CD14-positive monocyte (primary cell): ENCODE data around the gene RARRES2. TPM values are rescaled to one million over a fixed set of nuclear protein-coding genes. Genes with fewer than 3 reads are reported as not detected.
A peak's percentile ranks its signal among the peaks of the same experiment; 100 is the strongest.

Experiments
- DNase-seq, 3 donors: peaks; one replicate each; pipeline ENCODE4 v3.0.0-alpha.2; 2011 to 2022
- H2AFZ ChIP-seq: 2 replicates; pipeline ENCODE4 v1.6.0; 2012; ENCODE audit warnings: mild to moderate bottlenecking, low read depth, low read length, inconsistent platforms; ENCODE audit not compliant: insufficient read depth, poor library complexity, severe bottlenecking
- H3K27ac ChIP-seq, 2 donors: 1 replicate in 1 of 2; 2 replicates in 1 of 2; pipeline ENCODE4 v1.5.1; 2012 to 2013; ENCODE audit warnings: low read length in 2 of 2, control low read depth in 1 of 2, inconsistent platforms in 1 of 2, low read depth in 1 of 2, mild to moderate bottlenecking in 1 of 2
- H3K27me3 ChIP-seq, 2 donors: one replicate each; pipeline versions ENCODE4 v1.6.0 to v1.6.1; 2011 to 2013; ENCODE audit warnings: low read length in 2 of 2; ENCODE audit not compliant: control insufficient read depth in 2 of 2, insufficient read depth in 2 of 2
- H3K36me3 ChIP-seq, 2 donors: replicated peaks in 1 of 2; 1 replicate in 1 of 2; 2 replicates in 1 of 2; pipeline versions ENCODE4 v1.5.1 to v1.6.1; 2012 to 2013; ENCODE audit warnings: low read length in 2 of 2, control low read depth in 1 of 2, inconsistent platforms in 1 of 2, mild to moderate bottlenecking in 1 of 2; ENCODE audit not compliant: insufficient read depth in 2 of 2, control insufficient read depth in 1 of 2
- H3K4me1 ChIP-seq, 2 donors: 1 replicate in 1 of 2; 2 replicates in 1 of 2; pipeline versions ENCODE4 v1.5.1 to v1.6.1; 2012 to 2013; ENCODE audit warnings: low read length in 2 of 2, control low read depth in 1 of 2, inconsistent platforms in 1 of 2, mild to moderate bottlenecking in 1 of 2, moderate library complexity in 1 of 2; ENCODE audit not compliant: insufficient read depth in 2 of 2, control insufficient read depth in 1 of 2
- H3K4me2 ChIP-seq: replicated peaks from 2 replicates; pipeline ENCODE3; 2012; ENCODE audit warnings: low read length, moderate library complexity, mild to moderate bottlenecking; ENCODE audit not compliant: poor library complexity, severe bottlenecking; ENCODE audit errors: extremely low read depth
- H3K4me3 ChIP-seq, 3 experiments: fragments of 200-600 bp in 1 of 3; sonication (generic) in 1 of 3; replicated peaks in 1 of 3; 1 replicate in 2 of 3; 2 replicates in 1 of 3; pipeline ENCODE4 v1.5.1; 2011 to 2013; ENCODE audit warnings: low read length in 3 of 3, mild to moderate bottlenecking in 3 of 3, control low read depth in 2 of 3, low read depth in 2 of 3, inconsistent platforms in 1 of 3, moderate library complexity in 1 of 3
- H3K79me2 ChIP-seq: 2 replicates; pipeline ENCODE4 v1.6.0; 2012; ENCODE audit warnings: mild to moderate bottlenecking, control low read depth, inconsistent platforms, low read length, moderate library complexity; ENCODE audit not compliant: insufficient read depth
- H3K9ac ChIP-seq: 2 replicates; pipeline ENCODE4 v1.6.0; 2017; ENCODE audit warnings: low read length, mild to moderate bottlenecking; ENCODE audit not compliant: insufficient read depth, poor library complexity, severe bottlenecking
- H3K9me3 ChIP-seq, 2 donors: replicated peaks in 1 of 2; 1 replicate in 1 of 2; 2 replicates in 1 of 2; pipeline versions ENCODE4 v1.5.1 to v1.6.1; 2012 to 2013; ENCODE audit warnings: low read length in 2 of 2, control low read depth in 1 of 2; ENCODE audit not compliant: control insufficient read depth in 1 of 2, insufficient read depth in 1 of 2
- H4K20me1 ChIP-seq: 2 replicates; pipeline ENCODE4 v1.6.0; 2012; ENCODE audit warnings: mild to moderate bottlenecking, low read length, control low read depth, moderate library complexity; ENCODE audit not compliant: insufficient read depth
- H3K27ac Mint-ChIP-seq, 7 donors: one replicate each; pipeline ENCODE4 v1.8.0; 2020; ENCODE audit warnings: mild to moderate bottlenecking in 7 of 7, mixed read lengths in 7 of 7, moderate library complexity in 6 of 7, inconsistent platforms in 2 of 7
- H3K27me3 Mint-ChIP-seq, 3 donors: one replicate each; pipeline ENCODE4 v1.8.0; 2021 to 2022; ENCODE audit warnings: low read depth in 3 of 3, mild to moderate bottlenecking in 3 of 3, mixed read lengths in 3 of 3, moderate library complexity in 3 of 3, inconsistent platforms in 1 of 3
- H3K36me3 Mint-ChIP-seq, 2 donors: one replicate each; pipeline ENCODE4 v1.8.0; 2020; ENCODE audit warnings: mixed read lengths in 2 of 2, inconsistent platforms in 1 of 2, mild to moderate bottlenecking in 1 of 2
- H3K4me1 Mint-ChIP-seq: one replicate; pipeline ENCODE4 v1.8.0; 2020; ENCODE audit warnings: mild to moderate bottlenecking, mixed read lengths
- H3K4me3 Mint-ChIP-seq, 2 donors: one replicate each; pipeline ENCODE4 v1.8.0; 2020; ENCODE audit warnings: mild to moderate bottlenecking in 2 of 2, mixed read lengths in 2 of 2, moderate library complexity in 1 of 2
- H3K9me3 Mint-ChIP-seq, 7 donors: one replicate each; pipeline ENCODE4 v1.8.0; 2020 to 2022; ENCODE audit warnings: mixed read lengths in 7 of 7, mild to moderate bottlenecking in 6 of 7, moderate library complexity in 6 of 7, inconsistent platforms in 2 of 7
- CTCF ChIP-seq: fragments of 200-600 bp; IDR thresholded peaks from one replicate; pipeline ENCODE4 v1.8.0; 2022; ENCODE audit warnings: antibody characterized with exemption, mild to moderate bottlenecking
- WGBS: methylation state at CpG from one replicate; pipeline ENCODE4 v1.1.5; 2013; ENCODE audit warnings: missing lambda C conversion rate; ENCODE audit not compliant: insufficient coverage; 5-methylcytosine and 5-hydroxymethylcytosine counted together
- intact Hi-C, 2 donors: fragments of 100-400 bp; cut with micrococcal nuclease; formaldehyde crosslinking; loops; one replicate each; pipeline versions ENCODE4 v1.15.0 to v1.15.1; 2023
- polyA plus RNA-seq, 3 donors: library from polyadenylated mRNA; depleted of rRNA in 1 of 3; unstranded in 2 of 3; stranded (reverse) in 1 of 3; fragments of 300-500 nt in 2 of 3; fragments of >200 nt in 1 of 3; fragmentation: Illumina TruSeq in 2 of 3; gene quantifications; 1 replicate in 2 of 3; 2 replicates in 1 of 3; pipeline ENCODE4 v1.2.3, GENCODE V29; 2012 to 2021

Gene RARRES2
- polyA plus RNA-seq, 3 donors: not detected

DNA sequence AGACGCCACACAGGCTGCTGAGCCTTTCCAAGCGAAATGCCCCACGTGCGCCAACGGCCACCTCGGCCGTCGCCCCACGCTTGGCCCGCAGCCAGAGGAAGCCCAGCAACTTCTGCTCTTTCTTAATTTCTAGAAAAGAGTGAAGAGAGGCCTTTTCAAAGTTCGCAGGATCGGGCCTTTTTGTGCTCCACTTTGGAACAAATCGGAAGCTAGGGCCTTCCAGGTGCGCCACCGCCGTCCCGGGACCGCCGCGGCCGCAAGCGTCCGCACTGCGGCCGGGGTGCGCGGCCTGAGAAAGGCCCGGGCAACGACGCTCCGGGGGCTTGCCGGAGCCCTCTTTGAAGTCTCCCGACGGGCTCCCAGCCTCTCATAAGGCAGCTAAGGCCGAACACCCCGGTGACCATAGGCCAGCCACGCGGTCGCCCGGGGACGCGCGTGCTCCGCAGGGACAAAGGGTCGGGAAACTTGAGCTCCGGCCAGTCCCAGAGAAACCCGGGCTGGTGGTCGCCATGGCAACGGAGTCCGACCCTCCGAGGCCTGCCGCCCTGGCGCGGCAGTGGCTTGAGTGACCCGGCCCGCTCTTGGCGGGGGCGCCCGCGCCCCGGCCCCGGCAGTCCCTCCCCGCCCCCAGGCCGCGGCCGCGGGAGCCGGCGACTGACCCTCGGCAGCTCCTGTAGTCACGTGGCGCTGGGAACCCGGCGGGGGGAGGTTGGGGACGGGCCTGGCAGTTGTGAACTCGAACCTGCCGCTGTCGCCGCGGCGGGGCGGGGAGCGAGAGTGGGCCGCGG is 26.9 kb upstream of the RARRES2 start, which contains the start of gene REPIN1:
TSS of gene REPIN1 (plus strand) at position 727 of the 788 bp plus-strand sequence. CDS start 890 bp downstream, outside the sequence.
- Histone ChIP-seq H3K36me3 (peaks cover 20 to 30% of the 10 kb centered on the region in 2 donors), H4K20me1 (peaks cover 42% of the 10 kb centered on the region), H2AFZ (peak within 1 kb of the TSS; percentile 92), H3K79me2 (peaks cover 47% of the 10 kb centered on the region), H3K27me3 (no peaks in the 10 kb centered on the region), H3K27ac (peak within 1 kb of the TSS; percentile 83 to 95), H3K9me3 (no peaks in the 10 kb centered on the region), H3K9ac (peak within 1 kb of the TSS; percentile 93), H3K4me1 (peaks cover 61 to 75% of the 10 kb centered on the region in 2 donors), H3K4me2 (peak within 1 kb of the TSS; percentile 95), H3K4me3 (peak within 1 kb of the TSS; percentile 58 to 91 (median 73))
- Mint-ChIP-seq H3K9me3 (peaks cover 0 to 2% (median 0%) of the 10 kb centered on the region in 7 donors), H3K4me3 (peak within 1 kb of the TSS; percentile 95 to 97), H3K27ac (peak within 1 kb of the TSS; percentile 91 to 98 (median 95)), H3K4me1 (peaks cover 64% of the 10 kb centered on the region), H3K36me3 (peaks cover 12 to 25% of the 10 kb centered on the region in 2 donors), H3K27me3 (no peaks in the 10 kb centered on the region)
- peak; percentile 66 to 85 (median 72) for DNase-seq
- TF ChIP-seq CTCF: no peak
- WGBS: under 1% methylated on average over 77 of the region's 85 CpGs
- intact Hi-C loops: loop anchor here (5.0 to 10.0 kb wide), 2 partner anchors 417 to 526 kb away; no protein-coding TSS in a partner anchor

GRCh38 chr7:150367677-150368095 is 26.3 kb upstream of the RARRES2 start:
- Mint-ChIP-seq H3K27me3 (peaks cover 0 to 1% (median 0%) of the 10 kb centered on the region in 3 donors), H3K27ac (peak overlapping the region; percentile 83 to 92 (median 88)), H3K36me3 (peaks cover 8 to 19% of the 10 kb centered on the region in 2 donors), H3K4me1 (peaks cover 64% of the 10 kb centered on the region), H3K4me3 (peak overlapping the region; percentile 71 to 73), H3K9me3 (peaks cover 0 to 2% (median 0%) of the 10 kb centered on the region in 7 donors)
- H3K9me3 ChIP-seq: no peaks in the 10 kb centered on the region
- peaks cover 14 to 24% of the 10 kb centered on the region in 2 donors for H3K36me3 ChIP-seq
- peak overlapping the region; percentile 93 for H3K9ac ChIP-seq
- intact Hi-C loops: loop anchor here (5.0 to 10.0 kb wide), 2 partner anchors 417 to 525 kb away; no protein-coding TSS in a partner anchor
- 0% methylated on average over 2 of the region's 8 CpGs for WGBS
- TF ChIP-seq CTCF: no peak
- H3K4me2 ChIP-seq: peak overlapping the region; percentile 95
- peak overlapping the region; percentile 92 for H2AFZ ChIP-seq
- H4K20me1 ChIP-seq: peaks cover 36% of the 10 kb centered on the region
- peaks cover 64 to 76% of the 10 kb centered on the region in 2 donors for H3K4me1 ChIP-seq
- peak overlapping the region; percentile 83 to 95 for H3K27ac ChIP-seq
- peaks cover 41% of the 10 kb centered on the region for H3K79me2 ChIP-seq
- DNase-seq: no peak
- no peaks in the 10 kb centered on the region for H3K27me3 ChIP-seq
- H3K4me3 ChIP-seq: peak overlapping the region; percentile 53 to 91 (median 58)
